ENCODE measurements around the gene REEP6. TPM values are rescaled to one million over a fixed set of nuclear protein-coding genes. Genes with fewer than 3 reads are reported as not detected.

The REEP6 gene
- total RNA-seq, 1 experiment from 2014 or later = 10.5 TPM

DNA sequence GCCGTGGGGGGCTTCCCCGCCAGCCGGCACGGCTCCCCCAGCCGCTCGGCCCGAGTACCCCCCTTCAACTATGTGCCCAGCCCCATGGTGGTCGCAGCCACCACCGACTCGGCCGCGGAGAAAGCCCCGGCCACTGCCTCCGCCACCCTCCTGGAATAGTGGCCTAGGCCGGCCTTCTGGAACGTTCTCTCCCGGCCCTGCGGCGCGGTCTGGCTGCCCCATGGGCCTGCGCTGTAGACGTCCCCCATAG lies 21.0 kb upstream of the REEP6 start:
- no peak for DNase-seq
- H3K79me1 ChIP-seq (ENCODE audit: insufficient read depth, low read depth, low read length, poor library complexity, severe bottlenecking) = no peaks in the 10 kb centered on the region
- Mint-ChIP-seq H3K4me1 (peaks cover 2 to 9% of the 10 kb centered on the region in 2 experiments; a peak in 3 of 4 replicates), H3K27me3 (ENCODE audit: low read depth) (peaks cover 70% of the 10 kb centered on the region), H3K9me3 (no peaks in the 10 kb centered on the region), H3K4me3 (peak overlapping the region; percentile 14 to 75; a peak in 4 of 5 replicates), H3K36me3 (ENCODE audit: insufficient read depth in 1 of 3, low read depth in 3 of 3) (no peaks in the 10 kb centered on the region), H3K27ac (no peak overlapping the region)
- no peak overlapping the region for H2BK20ac ChIP-seq (ENCODE audit: low read depth, low read length, poor library complexity, severe bottlenecking)
- no peaks in the 10 kb centered on the region for H3K9me3 ChIP-seq (ENCODE audit: control insufficient read depth, low read depth, low read length)
- no peak overlapping the region for H4K8ac ChIP-seq (replicated peaks; ENCODE audit: insufficient read length, low read depth, low read length)
- no peak overlapping the region for H3K23ac ChIP-seq (ENCODE audit: insufficient read length, low read depth, low read length)
- H2AK5ac ChIP-seq (ENCODE audit: insufficient read length, low read length) = no peak overlapping the region
- no peak overlapping the region for H3K14ac ChIP-seq (ENCODE audit: insufficient read depth, low read length)
- no peak overlapping the region for H3T11ph ChIP-seq (ENCODE audit: low read length)
- H3K4me2 ChIP-seq (ENCODE audit: insufficient read depth, insufficient read length, low read length) = no peak overlapping the region
- no peak overlapping the region for H2BK15ac ChIP-seq (ENCODE audit: low read depth, low read length)
- H3K23me2 ChIP-seq (ENCODE audit: insufficient read length, low read depth, low read length, poor library complexity, severe bottlenecking) = peaks cover 9% of the 10 kb centered on the region
- no peak overlapping the region for H2BK5ac ChIP-seq (ENCODE audit: insufficient read length, low read length)
- no peak overlapping the region for H3K27ac ChIP-seq (ENCODE audit: insufficient read length, low read depth, low read length)
- no peak overlapping the region for H2BK120ac ChIP-seq (ENCODE audit: low read depth, low read length, poor library complexity, severe bottlenecking)
- H3K9ac ChIP-seq (ENCODE audit: extremely low read depth, insufficient read length, low read length) = no peak overlapping the region
- peaks cover 3% of the 10 kb centered on the region for H4K20me1 ChIP-seq (ENCODE audit: control insufficient read depth, insufficient read depth, insufficient read length)
- no peak overlapping the region for H3K56ac ChIP-seq (ENCODE audit: insufficient read length, low read depth, low read length)
- H3K27me3 ChIP-seq (ENCODE audit: insufficient read depth, low read length) = peaks cover 54% of the 10 kb centered on the region
- TF ChIP-seq, protein P1, sequence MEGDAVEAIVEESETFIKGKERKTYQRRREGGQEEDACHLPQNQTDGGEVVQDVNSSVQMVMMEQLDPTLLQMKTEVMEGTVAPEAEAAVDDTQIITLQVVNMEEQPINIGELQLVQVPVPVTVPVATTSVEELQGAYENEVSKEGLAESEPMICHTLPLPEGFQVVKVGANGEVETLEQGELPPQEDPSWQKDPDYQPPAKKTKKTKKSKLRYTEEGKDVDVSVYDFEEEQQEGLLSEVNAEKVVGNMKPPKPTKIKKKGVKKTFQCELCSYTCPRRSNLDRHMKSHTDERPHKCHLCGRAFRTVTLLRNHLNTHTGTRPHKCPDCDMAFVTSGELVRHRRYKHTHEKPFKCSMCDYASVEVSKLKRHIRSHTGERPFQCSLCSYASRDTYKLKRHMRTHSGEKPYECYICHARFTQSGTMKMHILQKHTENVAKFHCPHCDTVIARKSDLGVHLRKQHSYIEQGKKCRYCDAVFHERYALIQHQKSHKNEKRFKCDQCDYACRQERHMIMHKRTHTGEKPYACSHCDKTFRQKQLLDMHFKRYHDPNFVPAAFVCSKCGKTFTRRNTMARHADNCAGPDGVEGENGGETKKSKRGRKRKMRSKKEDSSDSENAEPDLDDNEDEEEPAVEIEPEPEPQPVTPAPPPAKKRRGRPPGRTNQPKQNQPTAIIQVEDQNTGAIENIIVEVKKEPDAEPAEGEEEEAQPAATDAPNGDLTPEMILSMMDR (conservative IDR thresholded peaks at IDR 0.05) = no peak
- no CpG with 5 or more reads among the region's 22 CpGs for WGBS (ENCODE audit: extremely low coverage, insufficient read length, low lambda C conversion rate)
- no peak overlapping the region for H4K91ac ChIP-seq (ENCODE audit: insufficient read length, low read depth, low read length)
- no peak overlapping the region for H2AFZ ChIP-seq (ENCODE audit: low read length)
- no peak overlapping the region for H3K4ac ChIP-seq (ENCODE audit: low read depth, low read length)
- no peak overlapping the region for H4K5ac ChIP-seq (ENCODE audit: insufficient read length, low read depth, low read length)
- H2BK12ac ChIP-seq (ENCODE audit: insufficient read length, low read depth, low read length) = no peak overlapping the region
- H3K79me2 ChIP-seq (ENCODE audit: insufficient read depth, low read length) = no peaks in the 10 kb centered on the region
- no peaks in the 10 kb centered on the region for H3K4me1 ChIP-seq (ENCODE audit: insufficient read depth, low read length)
- H3K18ac ChIP-seq (ENCODE audit: insufficient read length, low read depth, low read length) = no peak overlapping the region
